CD8-positive, alpha-beta memory T cell (primary cell): ENCODE measurements around the gene UCN2. TPM values are rescaled to one million over a fixed set of nuclear protein-coding genes. Genes with fewer than 3 reads are reported as not detected.

Experiments used
- CTCF ChIA-PET: fragments of 350-600 bp; sonication (Branson Sonifier 250); formaldehyde crosslinking; loops from one replicate; lab custom pipeline; 2021; ENCODE audit warnings: antibody characterized with exemption; lab: Charles Lee
- POLR2A ChIA-PET: fragments of 350-600 bp; sonication (Branson Sonifier 250); formaldehyde crosslinking; loops from one replicate; lab custom pipeline; 2021; ENCODE audit warnings: antibody characterized with exemption; lab: Charles Lee
- DNase-seq, 5 donors: peaks; one replicate each; pipeline versions ENCODE4 v3.0.0 to v3.0.0-alpha.2; 2020 to 2022; ENCODE audit warnings: mixed read lengths in 1 of 5
- H3K27ac ChIP-seq: one replicate; pipeline ENCODE4 v1.7.0; 2013; ENCODE audit warnings: low read depth, mild to moderate bottlenecking, low read length, moderate library complexity
- H3K27me3 ChIP-seq: 2 replicates; pipeline ENCODE4 v1.7.0; 2013; ENCODE audit warnings: low read length, mild to moderate bottlenecking; ENCODE audit not compliant: insufficient read depth, poor library complexity, severe bottlenecking
- H3K36me3 ChIP-seq: 2 replicates; pipeline ENCODE4 v1.7.0; 2013; ENCODE audit warnings: mild to moderate bottlenecking, low read length, moderate library complexity; ENCODE audit not compliant: insufficient read depth
- H3K4me1 ChIP-seq: 2 replicates; pipeline ENCODE4 v1.7.0; 2013; ENCODE audit warnings: mild to moderate bottlenecking, low read length, moderate library complexity; ENCODE audit not compliant: insufficient read depth
- H3K4me3 ChIP-seq: 2 replicates; pipeline ENCODE4 v1.7.0; 2013; ENCODE audit warnings: mild to moderate bottlenecking, low read length
- H3K9me3 ChIP-seq: 2 replicates; pipeline ENCODE4 v1.7.0; 2013; ENCODE audit warnings: mild to moderate bottlenecking, low read length
- H3K27ac Mint-ChIP-seq, 8 donors: one replicate each; pipeline ENCODE4 v1.8.0; 2020 to 2021; ENCODE audit warnings: mixed read lengths in 8 of 8, mild to moderate bottlenecking in 6 of 8, inconsistent platforms in 3 of 8, moderate library complexity in 3 of 8
- H3K27me3 Mint-ChIP-seq, 2 donors: one replicate each; pipeline ENCODE4 v1.8.0; 2020 to 2021; ENCODE audit warnings: mixed read lengths in 2 of 2, mild to moderate bottlenecking in 1 of 2, moderate library complexity in 1 of 2
- H3K36me3 Mint-ChIP-seq, 3 donors: one replicate each; pipeline ENCODE4 v1.8.0; 2020 to 2021; ENCODE audit warnings: mixed read lengths in 3 of 3, inconsistent platforms in 1 of 3, mild to moderate bottlenecking in 1 of 3
- H3K4me1 Mint-ChIP-seq, 3 donors: one replicate each; pipeline ENCODE4 v1.8.0; 2020 to 2021; ENCODE audit warnings: mixed read lengths in 3 of 3, inconsistent platforms in 1 of 3, mild to moderate bottlenecking in 1 of 3
- H3K4me3 Mint-ChIP-seq, 7 donors: one replicate each; pipeline ENCODE4 v1.8.0; 2020 to 2021; ENCODE audit warnings: mixed read lengths in 7 of 7, mild to moderate bottlenecking in 6 of 7, moderate library complexity in 4 of 7, inconsistent platforms in 2 of 7
- H3K9me3 Mint-ChIP-seq, 5 donors: one replicate each; pipeline ENCODE4 v1.8.0; 2020 to 2022; ENCODE audit warnings: mixed read lengths in 5 of 5, mild to moderate bottlenecking in 3 of 5, moderate library complexity in 2 of 5, inconsistent platforms in 1 of 5
- polyA plus RNA-seq: library from polyadenylated mRNA; unstranded; fragments of 300-500 nt; fragmentation: Illumina TruSeq; gene quantifications from one replicate; pipeline ENCODE4 v1.2.3, GENCODE V29; 2021
- total RNA-seq, 2 experiments: library from RNA; stranded (reverse); gene quantifications; one replicate each; pipeline ENCODE4 v1.2.3, GENCODE V29; 2021

Gene UCN2
- total and polyA plus RNA-seq, 3 experiments from 2014 or later, result not detected

GRCh38 chr3:48585411-48585810, 21.8 kb upstream of the UCN2 start:
- H3K36me3 Mint-ChIP-seq, result no peaks in the 10 kb centered on the region

DNA sequence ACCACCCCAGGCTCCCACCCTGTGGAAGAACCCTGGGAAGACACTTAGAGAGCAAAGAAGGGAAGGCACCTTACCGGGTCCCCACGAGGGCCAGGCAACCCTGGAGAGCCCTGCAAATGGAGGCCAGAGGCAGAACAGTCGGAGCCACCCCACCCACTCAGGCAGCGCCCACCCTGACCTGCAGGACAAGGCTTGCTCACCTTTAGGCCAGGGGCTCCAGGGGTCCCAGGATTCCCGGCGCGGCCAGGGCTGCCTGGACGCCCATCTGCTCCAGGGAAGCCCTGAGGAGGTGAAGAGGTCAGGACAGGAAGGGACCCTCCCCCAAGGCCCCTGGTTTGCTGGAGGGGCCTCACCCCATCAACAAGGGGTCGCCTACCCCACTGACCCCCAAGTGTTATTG, 21.3 kb upstream of the UCN2 start:
- DNase-seq, result no peak
- no peaks in the 10 kb centered on the region for H3K36me3 ChIP-seq
- no peaks in the 10 kb centered on the region for H3K4me1 Mint-ChIP-seq
- H3K4me1 ChIP-seq, result no peaks in the 10 kb centered on the region
- no peak overlapping the region for H3K4me3 ChIP-seq
- H3K9me3 Mint-ChIP-seq, result no peaks in the 10 kb centered on the region
- H3K4me3 Mint-ChIP-seq, result no peak overlapping the region
- ChIA-PET CTCF (no interaction called here), POLR2A (no interaction called here)
- H3K27me3 ChIP-seq, result no peaks in the 10 kb centered on the region
- H3K27me3 Mint-ChIP-seq, result peaks cover 15 to 29% of the 10 kb centered on the region in 2 donors
- H3K27ac ChIP-seq, result no peak overlapping the region
- H3K9me3 ChIP-seq, result no peaks in the 10 kb centered on the region
- no peak overlapping the region for H3K27ac Mint-ChIP-seq
- H3K36me3 Mint-ChIP-seq, result no peaks in the 10 kb centered on the region

More at GRCh38 chr3:48585411-48585810, 21.8 kb upstream of the UCN2 start:
- H3K27me3 Mint-ChIP-seq, result peaks cover 15 to 31% of the 10 kb centered on the region in 2 donors
- no peak overlapping the region for H3K4me3 Mint-ChIP-seq
- no peak overlapping the region for H3K27ac Mint-ChIP-seq
- Histone ChIP-seq H3K4me3 (no peak overlapping the region), H3K27me3 (no peaks in the 10 kb centered on the region), H3K36me3 (no peaks in the 10 kb centered on the region), H3K27ac (no peak overlapping the region), H3K4me1 (no peaks in the 10 kb centered on the region), H3K9me3 (no peaks in the 10 kb centered on the region)
- DNase-seq, result no peak
- no peaks in the 10 kb centered on the region for H3K4me1 Mint-ChIP-seq
- ChIA-PET POLR2A (no interaction called here), CTCF (no interaction called here)
- H3K9me3 Mint-ChIP-seq, result no peaks in the 10 kb centered on the region

GRCh38 chr3:48581621-48582481, 18.3 kb upstream of the UCN2 start:
- Histone ChIP-seq H3K27me3 (no peaks in the 10 kb centered on the region), H3K9me3 (no peaks in the 10 kb centered on the region), H3K27ac (no peak overlapping the region), H3K36me3 (no peaks in the 10 kb centered on the region), H3K4me3 (no peak overlapping the region), H3K4me1 (no peaks in the 10 kb centered on the region)
- DNase-seq, result no peak
- Mint-ChIP-seq H3K27ac (no peak overlapping the region), H3K9me3 (no peaks in the 10 kb centered on the region), H3K27me3 (peaks cover 4% of the 10 kb centered on the region in 2 donors), H3K4me3 (no peak overlapping the region), H3K4me1 (no peaks in the 10 kb centered on the region), H3K36me3 (no peaks in the 10 kb centered on the region)
- CTCF ChIA-PET, result no interaction called here
- POLR2A ChIA-PET, result no interaction called here

DNA sequence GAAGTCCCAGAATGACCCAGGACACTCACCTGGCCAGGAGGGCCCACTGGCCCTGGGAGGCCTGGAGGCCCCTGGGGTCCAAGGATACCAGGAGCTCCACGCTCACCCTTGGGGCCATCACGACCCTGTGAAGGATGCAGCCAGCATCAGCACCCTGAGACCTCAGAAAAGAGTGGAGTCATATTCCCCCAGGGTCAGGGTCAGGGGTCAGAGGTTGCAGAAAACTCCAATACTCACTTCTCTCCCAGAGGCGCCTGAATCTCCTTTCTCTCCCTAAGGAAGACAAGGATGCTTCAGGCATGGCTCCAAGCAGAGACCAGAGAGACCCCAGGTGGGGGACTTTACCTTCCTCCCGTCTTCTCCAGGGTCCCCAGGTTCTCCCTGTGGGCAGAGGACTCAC, 13.1 kb upstream of the UCN2 start:
- H3K9me3 ChIP-seq, result no peaks in the 10 kb centered on the region
- Mint-ChIP-seq H3K36me3 (no peaks in the 10 kb centered on the region), H3K27ac (no peak overlapping the region), H3K27me3 (peaks cover 0 to 4% of the 10 kb centered on the region in 2 donors), H3K9me3 (no peaks in the 10 kb centered on the region), H3K4me3 (no peak overlapping the region), H3K4me1 (no peaks in the 10 kb centered on the region)
- ChIA-PET CTCF (no interaction called here), POLR2A (no interaction called here)
- no peak overlapping the region for H3K4me3 ChIP-seq
- no peaks in the 10 kb centered on the region for H3K4me1 ChIP-seq
- H3K36me3 ChIP-seq, result no peaks in the 10 kb centered on the region
- no peak for DNase-seq
- H3K27me3 ChIP-seq, result no peaks in the 10 kb centered on the region
- H3K27ac ChIP-seq, result no peak overlapping the region

DNA sequence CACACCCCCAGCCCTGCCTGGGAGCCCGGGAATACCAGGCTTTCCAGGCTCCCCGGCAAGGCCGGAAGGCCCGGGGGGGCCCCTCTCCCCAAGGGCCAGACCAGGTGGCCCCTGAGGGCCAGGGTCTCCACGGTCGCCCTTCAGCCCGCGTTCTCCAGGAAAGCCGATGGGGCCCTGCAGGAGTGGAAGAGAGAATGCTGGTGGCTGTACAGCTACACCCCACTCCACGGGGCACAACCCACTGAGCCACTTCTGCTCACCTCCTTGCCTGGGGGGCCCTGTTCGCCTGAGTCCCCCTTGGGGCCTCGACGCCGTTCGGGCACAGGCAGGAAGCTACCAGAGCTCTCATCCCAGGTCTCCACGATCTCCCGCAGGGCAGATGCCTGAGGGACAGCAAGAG, 11.8 kb upstream of the UCN2 start:
- Mint-ChIP-seq H3K9me3 (no peaks in the 10 kb centered on the region), H3K4me1 (no peaks in the 10 kb centered on the region), H3K27ac (no peak overlapping the region), H3K36me3 (no peaks in the 10 kb centered on the region), H3K27me3 (peaks cover 0 to 2% of the 10 kb centered on the region in 2 donors), H3K4me3 (no peak overlapping the region)
- Histone ChIP-seq H3K9me3 (no peaks in the 10 kb centered on the region), H3K4me3 (no peak overlapping the region), H3K4me1 (no peaks in the 10 kb centered on the region), H3K36me3 (no peaks in the 10 kb centered on the region), H3K27me3 (no peaks in the 10 kb centered on the region), H3K27ac (no peak overlapping the region)
- CTCF ChIA-PET, result no interaction called here
- POLR2A ChIA-PET, result no interaction called here
- DNase-seq, result no peak

GRCh38 chr3:48573973-48574585, 10.5 kb upstream of the UCN2 start:
- Histone ChIP-seq H3K9me3 (no peaks in the 10 kb centered on the region), H3K4me3 (no peak overlapping the region), H3K4me1 (no peaks in the 10 kb centered on the region), H3K27ac (no peak overlapping the region), H3K36me3 (no peaks in the 10 kb centered on the region), H3K27me3 (no peaks in the 10 kb centered on the region)
- H3K36me3 Mint-ChIP-seq, result no peaks in the 10 kb centered on the region
- ChIA-PET POLR2A (no interaction called here), CTCF (interaction anchor here (0.6 kb wide), 1 partner anchor 21 kb away, joined by 3 read pairs; no protein-coding TSS in a partner anchor)
- no peaks in the 10 kb centered on the region for H3K9me3 Mint-ChIP-seq
- H3K4me1 Mint-ChIP-seq, result no peaks in the 10 kb centered on the region
- peak overlapping the region in 1 of 8 donors; percentile 63 for H3K27ac Mint-ChIP-seq
- no peak overlapping the region for H3K4me3 Mint-ChIP-seq
- no peak for DNase-seq
- peaks cover 0 to 3% of the 10 kb centered on the region in 2 donors for H3K27me3 Mint-ChIP-seq

- ChIA-PET CTCF (interaction anchor here (1.0 kb wide), 1 partner anchor 172 kb away, joined by 3 read pairs; no protein-coding TSS in a partner anchor), POLR2A (no interaction called here)
- DNase-seq, result no peak
- Mint-ChIP-seq H3K36me3 (no peaks in the 10 kb centered on the region), H3K4me3 (no peak overlapping the region), H3K9me3 (no peaks in the 10 kb centered on the region), H3K27ac (no peak overlapping the region), H3K4me1 (no peaks in the 10 kb centered on the region), H3K27me3 (peaks cover 0 to 6% of the 10 kb centered on the region in 2 donors)
- Histone ChIP-seq H3K27me3 (no peaks in the 10 kb centered on the region), H3K9me3 (no peaks in the 10 kb centered on the region), H3K36me3 (no peaks in the 10 kb centered on the region), H3K4me1 (no peaks in the 10 kb centered on the region), H3K4me3 (no peak overlapping the region), H3K27ac (no peak overlapping the region)
Measured at GRCh38 chr3:48572517-48572916, 8.9 kb upstream of the UCN2 start.

DNA sequence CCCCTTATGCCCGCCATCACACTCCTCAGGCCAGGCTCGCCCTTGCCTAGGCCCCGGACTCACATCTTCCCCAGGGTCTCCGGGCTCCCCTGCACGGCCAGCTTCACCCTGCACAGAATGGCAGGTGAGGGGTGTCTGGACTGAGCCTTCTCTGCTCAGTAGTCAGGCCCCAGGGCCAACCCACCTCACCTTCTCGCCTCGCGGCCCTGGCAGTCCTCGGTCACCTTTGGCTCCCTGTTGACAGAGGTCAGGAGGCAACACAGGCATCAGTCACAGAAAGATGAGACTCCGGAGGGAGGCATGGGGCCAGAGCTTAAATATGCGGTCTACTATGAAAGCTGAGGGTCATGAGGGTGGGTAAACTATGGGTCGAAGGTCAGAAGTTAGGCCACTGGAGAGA, 8.4 kb upstream of the UCN2 start:
- no peak overlapping the region for H3K27ac ChIP-seq
- no peaks in the 10 kb centered on the region for H3K36me3 Mint-ChIP-seq
- H3K4me1 Mint-ChIP-seq, result no peaks in the 10 kb centered on the region
- POLR2A ChIA-PET, result no interaction called here
- no peak overlapping the region for H3K4me3 Mint-ChIP-seq
- DNase-seq, result no peak
- H3K27me3 Mint-ChIP-seq, result peaks cover 0 to 7% of the 10 kb centered on the region in 2 donors
- H3K27ac Mint-ChIP-seq, result no peak overlapping the region
- H3K27me3 ChIP-seq, result no peaks in the 10 kb centered on the region
- CTCF ChIA-PET, result no interaction called here
- no peaks in the 10 kb centered on the region for H3K9me3 ChIP-seq
- H3K4me3 ChIP-seq, result no peak overlapping the region
- no peaks in the 10 kb centered on the region for H3K9me3 Mint-ChIP-seq
- no peaks in the 10 kb centered on the region for H3K36me3 ChIP-seq
- no peaks in the 10 kb centered on the region for H3K4me1 ChIP-seq
